ENCODE measurements around the gene SCLT1.
A peak's percentile ranks its signal among the peaks of the same experiment; 100 is the strongest.

The SCLT1 gene

DNA sequence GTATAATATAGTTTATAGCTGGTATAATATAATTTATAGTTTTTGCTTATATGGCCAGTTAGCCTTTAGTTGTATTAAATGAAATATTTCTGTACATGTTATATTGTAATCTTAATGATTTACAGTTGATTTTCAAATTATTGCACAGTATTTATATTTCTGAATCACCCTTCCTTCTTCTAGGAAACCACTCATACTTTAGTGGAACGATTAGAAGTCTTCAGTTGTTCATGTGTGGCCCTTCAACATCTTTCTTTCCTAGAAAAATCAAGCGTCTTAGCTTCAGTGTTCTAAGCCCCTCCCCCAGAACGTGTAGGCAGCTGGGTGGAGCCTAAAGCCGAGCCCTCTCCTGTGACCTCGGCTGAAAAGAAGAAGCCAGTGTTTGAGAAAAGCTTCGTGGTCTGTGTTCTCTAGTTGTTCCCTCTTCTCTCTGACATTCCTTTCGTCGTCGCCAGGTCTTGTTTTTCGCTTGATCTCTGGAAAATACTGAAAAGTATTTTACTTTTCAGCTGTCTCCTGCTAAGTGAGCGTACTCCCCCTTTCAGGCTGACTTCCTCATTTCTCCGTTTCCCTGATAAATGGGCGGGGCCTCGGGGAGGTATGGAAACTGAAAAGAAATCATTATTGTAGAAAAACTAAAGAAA, 2.6 kb upstream of the SCLT1 start, which contains the start of gene C4orf33:
Gene C4orf33, plus strand, starts transcription at position 342 of the 644 bp plus-strand sequence. CDS start 6,459 bp downstream, outside the sequence.
- no peak for DNase-seq (ENCODE audit: low read depth, low spot score)
- H3K27me3 ChIP-seq (ENCODE audit: insufficient read depth, insufficient read length) = no peaks in the 10 kb centered on the region
- H3K36me3 ChIP-seq (ENCODE audit: insufficient read depth, insufficient read length, low read length) = peaks cover under 1% of the 10 kb centered on the region
- no peak within 1 kb of the TSS for H3K9ac ChIP-seq (ENCODE audit: insufficient read length, low read depth)
- TF ChIP-seq ZNF274 (IDR thresholded peaks at IDR 0.05; ENCODE audit: low read depth, low read length) = no peak
- no peak for TF ChIP-seq SUZ12 (IDR thresholded peaks at IDR 0.05; ENCODE audit: extremely low read depth, insufficient read depth, insufficient read length)
- TF ChIP-seq YY1 (IDR thresholded peaks at IDR 0.05; ENCODE audit: insufficient read depth, insufficient read length) = no peak
- H3K9me3 ChIP-seq (ENCODE audit: insufficient read depth, low read length) = no peaks in the 10 kb centered on the region
- no peak within 1 kb of the TSS for H3K4me3 ChIP-seq (ENCODE audit: insufficient read length, low read depth)
- no peaks in the 10 kb centered on the region for H3K4me1 ChIP-seq (ENCODE audit: insufficient read depth, insufficient read length)

DNA sequence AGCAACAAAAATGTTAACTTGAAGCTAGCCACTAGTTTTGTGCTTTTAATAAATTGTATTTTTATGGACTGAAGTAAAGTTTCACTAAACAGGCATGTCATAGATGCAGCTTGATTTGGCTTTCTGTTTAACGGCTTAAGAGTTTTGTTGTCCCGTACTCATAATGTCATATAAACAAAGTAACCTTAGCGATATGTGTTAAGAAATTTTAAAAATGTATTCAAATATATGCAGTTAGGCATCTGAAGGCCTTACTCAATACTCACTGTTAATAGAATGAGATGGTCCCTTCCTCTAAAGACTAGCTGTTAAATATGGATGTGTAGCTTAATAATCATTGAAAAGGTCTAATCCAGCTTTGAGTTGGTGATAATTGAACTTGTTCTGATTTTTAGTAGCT, 1.0 kb upstream of the SCLT1 start:
- no peak overlapping the region for H3K4me3 ChIP-seq (ENCODE audit: insufficient read length, low read depth)

DNA sequence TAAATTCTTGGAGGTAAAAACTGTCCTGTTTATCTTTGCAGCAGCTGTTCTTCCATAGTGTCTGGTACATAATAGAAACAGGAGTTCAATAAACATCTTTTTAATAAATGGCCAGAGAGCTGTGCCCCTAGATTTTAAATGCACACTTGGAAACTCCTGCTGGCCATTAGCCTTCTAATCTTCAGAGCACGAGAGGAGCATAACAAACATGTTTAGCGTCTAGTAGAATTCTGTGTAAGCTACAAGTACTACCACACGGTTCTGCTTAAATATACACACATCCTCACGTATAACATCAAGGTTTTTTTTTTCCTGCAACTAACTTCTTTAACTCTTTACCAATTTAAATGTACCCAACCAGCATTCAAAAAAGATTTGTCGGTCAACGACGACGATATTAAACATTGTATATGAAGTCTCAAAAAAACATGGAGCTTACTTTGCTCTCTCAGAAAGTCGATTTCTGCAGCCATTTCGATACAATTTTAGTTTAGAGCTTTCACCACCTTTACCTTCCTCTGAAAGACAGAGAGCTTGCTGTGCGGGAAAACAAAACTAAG, 628 bp downstream of the SCLT1 start:
- Histone ChIP-seq H3K9me3 (ENCODE audit: insufficient read depth, low read length) (no peaks in the 10 kb centered on the region), H3K27me3 (ENCODE audit: insufficient read depth, insufficient read length) (no peaks in the 10 kb centered on the region), H3K4me1 (ENCODE audit: insufficient read depth, insufficient read length) (no peaks in the 10 kb centered on the region), H3K36me3 (ENCODE audit: insufficient read depth, insufficient read length, low read length) (peaks cover 4% of the 10 kb centered on the region), H3K4me3 (ENCODE audit: insufficient read length, low read depth) (peak overlapping the region; percentile 69), H3K9ac (ENCODE audit: insufficient read length, low read depth) (peak overlapping the region; percentile 90)
- TF ChIP-seq SUZ12 (IDR thresholded peaks at IDR 0.05; ENCODE audit: extremely low read depth, insufficient read depth, insufficient read length) (no peak), ZNF274 (IDR thresholded peaks at IDR 0.05; ENCODE audit: low read depth, low read length) (no peak), YY1 (IDR thresholded peaks at IDR 0.05; ENCODE audit: insufficient read depth, insufficient read length) (no peak)
- no peak for DNase-seq (ENCODE audit: low read depth, low spot score)

More for the DNA sequence above, 1.0 kb upstream of the SCLT1 start:
- no peak for TF ChIP-seq ZNF274 (IDR thresholded peaks at IDR 0.05; ENCODE audit: low read depth, low read length)
- no peak for TF ChIP-seq SUZ12 (IDR thresholded peaks at IDR 0.05; ENCODE audit: extremely low read depth, insufficient read depth, insufficient read length)
- no peak for TF ChIP-seq YY1 (IDR thresholded peaks at IDR 0.05; ENCODE audit: insufficient read depth, insufficient read length)
- Histone ChIP-seq H3K9ac (ENCODE audit: insufficient read length, low read depth) (no peak overlapping the region), H3K36me3 (ENCODE audit: insufficient read depth, insufficient read length, low read length) (peaks cover 4% of the 10 kb centered on the region), H3K27me3 (ENCODE audit: insufficient read depth, insufficient read length) (no peaks in the 10 kb centered on the region), H3K9me3 (ENCODE audit: insufficient read depth, low read length) (no peaks in the 10 kb centered on the region), H3K4me1 (ENCODE audit: insufficient read depth, insufficient read length) (no peaks in the 10 kb centered on the region)
- DNase-seq (ENCODE audit: low read depth, low spot score) = no peak

DNA sequence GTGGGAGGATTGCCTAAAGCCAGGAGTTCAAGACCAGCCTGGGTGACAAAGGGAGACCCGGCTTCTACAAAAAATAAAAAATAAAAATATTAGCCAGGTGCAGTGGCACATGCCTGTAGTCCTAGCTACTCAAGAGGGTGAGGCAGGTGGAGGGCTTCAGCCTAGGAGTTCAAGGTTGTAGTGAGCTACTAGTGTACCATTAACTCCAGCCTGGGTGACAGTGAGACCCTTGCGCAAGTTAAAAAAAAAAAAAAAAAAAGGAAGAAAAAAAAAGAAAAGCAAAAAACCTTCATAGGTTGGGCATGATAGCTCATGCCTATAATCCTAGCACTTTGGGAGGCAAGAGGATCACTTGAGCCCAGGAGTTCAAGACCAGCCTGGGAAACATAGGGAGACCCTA, 5.8 kb downstream of the SCLT1 start:
- Histone ChIP-seq H3K36me3 (ENCODE audit: insufficient read depth, insufficient read length, low read length) (peaks cover 4% of the 10 kb centered on the region), H3K9me3 (ENCODE audit: insufficient read depth, low read length) (no peaks in the 10 kb centered on the region), H3K27me3 (ENCODE audit: insufficient read depth, insufficient read length) (no peaks in the 10 kb centered on the region), H3K9ac (ENCODE audit: insufficient read length, low read depth) (no peak overlapping the region), H3K4me1 (ENCODE audit: insufficient read depth, insufficient read length) (no peaks in the 10 kb centered on the region), H3K4me3 (ENCODE audit: insufficient read length, low read depth) (no peak overlapping the region)
- TF ChIP-seq ZNF274 (IDR thresholded peaks at IDR 0.05; ENCODE audit: low read depth, low read length) (no peak), SUZ12 (IDR thresholded peaks at IDR 0.05; ENCODE audit: extremely low read depth, insufficient read depth, insufficient read length) (no peak), YY1 (IDR thresholded peaks at IDR 0.05; ENCODE audit: insufficient read depth, insufficient read length) (no peak)
- DNase-seq (ENCODE audit: low read depth, low spot score) = no peak

DNA sequence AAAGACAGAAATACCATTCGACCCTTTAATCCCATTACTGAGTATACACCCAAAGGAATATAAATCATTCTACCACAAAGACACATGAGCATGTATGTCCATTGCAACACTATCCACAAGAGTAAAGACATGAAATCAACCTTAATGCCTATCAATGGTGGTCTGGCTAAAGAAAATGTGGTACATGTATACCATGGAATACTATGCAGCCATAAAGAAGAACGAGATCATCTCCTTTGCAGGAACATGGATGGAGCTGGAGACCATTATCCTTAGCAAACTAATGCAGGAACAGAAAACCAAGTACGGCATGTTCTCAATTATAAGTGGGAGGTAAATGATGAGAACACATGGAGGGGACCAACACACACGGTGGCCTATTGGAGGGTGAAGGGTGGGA, 7.9 kb downstream of the SCLT1 start:
- H3K9ac ChIP-seq (ENCODE audit: insufficient read length, low read depth) = no peak overlapping the region
- no peaks in the 10 kb centered on the region for H3K27me3 ChIP-seq (ENCODE audit: insufficient read depth, insufficient read length)
- DNase-seq (ENCODE audit: low read depth, low spot score) = no peak
- H3K9me3 ChIP-seq (ENCODE audit: insufficient read depth, low read length) = peaks cover 10% of the 10 kb centered on the region; the same call in 1 of the 2 replicates
- no peak overlapping the region for H3K4me3 ChIP-seq (ENCODE audit: insufficient read length, low read depth)
- H3K4me1 ChIP-seq (ENCODE audit: insufficient read depth, insufficient read length) = no peaks in the 10 kb centered on the region
- H3K36me3 ChIP-seq (ENCODE audit: insufficient read depth, insufficient read length, low read length) = peaks cover 7% of the 10 kb centered on the region
- TF ChIP-seq SUZ12 (IDR thresholded peaks at IDR 0.05; ENCODE audit: extremely low read depth, insufficient read depth, insufficient read length) (no peak), YY1 (IDR thresholded peaks at IDR 0.05; ENCODE audit: insufficient read depth, insufficient read length) (no peak), ZNF274 (IDR thresholded peaks at IDR 0.05; ENCODE audit: low read depth, low read length) (no peak)

DNA sequence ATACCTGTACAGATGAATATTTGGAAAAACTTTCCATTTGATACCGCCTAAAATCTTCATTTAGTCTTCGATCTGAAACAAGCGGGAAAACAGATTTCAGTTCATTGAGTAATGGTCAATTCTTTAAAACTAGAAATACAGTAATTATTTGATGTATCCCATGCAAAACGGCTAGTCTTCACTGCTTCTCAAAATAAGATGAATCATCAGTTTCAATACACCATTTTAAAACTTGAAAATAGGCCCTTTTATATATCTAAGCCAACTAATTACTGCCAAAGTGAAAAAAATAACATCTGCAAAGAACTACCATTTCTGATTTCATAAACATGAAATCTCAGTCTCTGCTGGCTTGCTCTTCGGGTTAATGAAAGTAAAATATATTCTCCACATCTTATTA, 11.0 kb downstream of the SCLT1 start:
- TF ChIP-seq SUZ12 (IDR thresholded peaks at IDR 0.05; ENCODE audit: extremely low read depth, insufficient read depth, insufficient read length) (no peak), YY1 (IDR thresholded peaks at IDR 0.05; ENCODE audit: insufficient read depth, insufficient read length) (no peak), ZNF274 (IDR thresholded peaks at IDR 0.05; ENCODE audit: low read depth, low read length) (no peak)
- peaks cover 23% of the 10 kb centered on the region for H3K36me3 ChIP-seq (ENCODE audit: insufficient read depth, insufficient read length, low read length)
- H3K9me3 ChIP-seq (ENCODE audit: insufficient read depth, low read length) = peaks cover 29% of the 10 kb centered on the region; the same call in 1 of the 2 replicates
- H3K4me3 ChIP-seq (ENCODE audit: insufficient read length, low read depth) = no peak overlapping the region
- DNase-seq (ENCODE audit: low read depth, low spot score) = no peak
- H3K4me1 ChIP-seq (ENCODE audit: insufficient read depth, insufficient read length) = no peaks in the 10 kb centered on the region
- H3K9ac ChIP-seq (ENCODE audit: insufficient read length, low read depth) = no peak overlapping the region
- no peaks in the 10 kb centered on the region for H3K27me3 ChIP-seq (ENCODE audit: insufficient read depth, insufficient read length)

DNA sequence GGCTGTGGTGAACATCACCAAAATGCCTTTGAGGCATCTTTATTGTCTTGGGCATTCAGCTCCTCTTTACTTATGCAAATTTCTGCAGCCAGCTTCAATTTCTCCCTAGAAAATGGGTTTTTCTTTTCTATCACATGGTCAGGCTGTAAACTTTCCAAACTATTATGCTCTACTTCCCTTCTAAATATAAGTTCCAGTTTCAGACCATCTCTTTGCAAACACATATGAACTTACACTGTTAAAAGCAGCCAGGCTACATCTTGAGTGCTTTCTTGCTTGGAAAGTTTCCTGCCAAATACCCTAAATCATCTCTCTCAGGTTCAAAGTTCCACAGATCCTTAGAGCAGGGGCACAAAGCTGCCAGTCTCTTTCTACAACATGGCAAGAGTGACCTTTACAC, 13.2 kb downstream of the SCLT1 start:
- H3K27me3 ChIP-seq (ENCODE audit: insufficient read depth, insufficient read length) = no peaks in the 10 kb centered on the region
- H3K9me3 ChIP-seq (ENCODE audit: insufficient read depth, low read length) = peaks cover 29% of the 10 kb centered on the region; the same call in 1 of the 2 replicates
- H3K4me3 ChIP-seq (ENCODE audit: insufficient read length, low read depth) = no peak overlapping the region
- no peak for DNase-seq (ENCODE audit: low read depth, low spot score)
- no peak for TF ChIP-seq SUZ12 (IDR thresholded peaks at IDR 0.05; ENCODE audit: extremely low read depth, insufficient read depth, insufficient read length)
- no peak overlapping the region for H3K9ac ChIP-seq (ENCODE audit: insufficient read length, low read depth)
- H3K36me3 ChIP-seq (ENCODE audit: insufficient read depth, insufficient read length, low read length) = peaks cover 23% of the 10 kb centered on the region
- no peaks in the 10 kb centered on the region for H3K4me1 ChIP-seq (ENCODE audit: insufficient read depth, insufficient read length)

Measured in NT2/D1 (cell line).